Measurements from ENCODE around the gene MSMB.

DNA sequence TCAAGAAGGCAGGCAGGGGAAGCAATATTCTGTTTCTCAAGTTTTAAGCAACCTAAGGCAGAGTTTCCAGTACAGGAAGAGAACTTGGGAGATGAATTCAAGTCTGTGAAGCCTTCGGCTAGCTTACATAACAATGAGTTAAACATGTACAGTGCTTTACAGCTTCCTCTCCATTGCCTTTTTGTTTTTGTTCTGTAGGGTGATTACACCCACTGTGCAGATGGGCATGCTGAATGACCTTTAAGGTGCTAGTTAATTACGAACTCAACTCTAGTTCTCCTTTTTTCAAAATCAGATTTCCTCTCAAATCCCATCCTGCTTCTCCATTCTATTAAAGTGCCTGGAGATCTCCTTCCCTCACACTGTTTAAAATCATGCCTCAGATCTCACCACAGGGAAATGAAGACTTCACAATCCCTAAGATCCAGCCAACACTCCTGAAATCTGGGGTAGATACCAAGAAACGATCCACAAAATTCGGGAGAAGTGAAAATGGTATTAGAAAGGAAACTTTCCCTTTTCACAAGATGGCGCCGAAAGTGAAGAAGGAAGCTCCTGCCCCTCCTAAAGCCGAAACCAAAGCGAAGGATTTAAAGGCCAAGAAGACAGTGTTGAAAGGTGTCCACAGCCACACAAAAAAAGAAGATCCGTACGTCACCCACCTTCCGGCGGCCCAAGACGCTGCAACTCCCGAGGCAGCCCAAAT lies 16.8 kb upstream of the MSMB start:
- TF ChIP-seq EZH2 (IDR thresholded peaks at IDR 0.05; ENCODE audit: insufficient read depth, poor library complexity, severe bottlenecking) (no peak), EZH2phosphoT487 (IDR thresholded peaks at IDR 0.05; ENCODE audit: insufficient read depth, low read depth) (no peak)

Measured in GM23248 (cell line).